ENCODE measurements around the gene TGDS. TPM values are rescaled to one million over a fixed set of nuclear protein-coding genes. Genes with fewer than 3 reads are reported as not detected.

Gene TGDS
- total and polyA plus RNA-seq, 2 of the 8 experiments (the other 6 are each of a cell fraction or from before 2014, with no cell fraction given): 11.6 to 11.8 TPM

DNA sequence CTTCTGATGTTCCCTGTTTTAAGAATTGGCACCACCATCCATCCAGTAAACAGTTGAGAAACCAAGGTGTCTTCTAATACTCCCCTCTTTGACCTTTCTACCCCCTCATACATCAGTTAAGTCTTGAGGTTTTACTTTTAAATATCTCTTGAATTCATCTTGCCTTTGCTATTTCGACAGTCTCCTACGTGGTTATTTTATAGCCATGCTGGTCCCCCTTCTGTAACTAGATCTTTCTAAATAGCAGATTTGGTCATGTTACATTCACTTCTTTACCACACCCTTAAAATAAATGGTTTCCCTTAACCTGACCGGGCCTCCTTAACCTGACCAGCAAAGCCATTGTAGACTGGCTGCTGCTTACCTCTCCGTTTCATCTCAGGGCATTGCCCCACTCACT is 11.1 kb upstream of the TGDS start (continued):
- TF ChIP-seq, protein P1, sequence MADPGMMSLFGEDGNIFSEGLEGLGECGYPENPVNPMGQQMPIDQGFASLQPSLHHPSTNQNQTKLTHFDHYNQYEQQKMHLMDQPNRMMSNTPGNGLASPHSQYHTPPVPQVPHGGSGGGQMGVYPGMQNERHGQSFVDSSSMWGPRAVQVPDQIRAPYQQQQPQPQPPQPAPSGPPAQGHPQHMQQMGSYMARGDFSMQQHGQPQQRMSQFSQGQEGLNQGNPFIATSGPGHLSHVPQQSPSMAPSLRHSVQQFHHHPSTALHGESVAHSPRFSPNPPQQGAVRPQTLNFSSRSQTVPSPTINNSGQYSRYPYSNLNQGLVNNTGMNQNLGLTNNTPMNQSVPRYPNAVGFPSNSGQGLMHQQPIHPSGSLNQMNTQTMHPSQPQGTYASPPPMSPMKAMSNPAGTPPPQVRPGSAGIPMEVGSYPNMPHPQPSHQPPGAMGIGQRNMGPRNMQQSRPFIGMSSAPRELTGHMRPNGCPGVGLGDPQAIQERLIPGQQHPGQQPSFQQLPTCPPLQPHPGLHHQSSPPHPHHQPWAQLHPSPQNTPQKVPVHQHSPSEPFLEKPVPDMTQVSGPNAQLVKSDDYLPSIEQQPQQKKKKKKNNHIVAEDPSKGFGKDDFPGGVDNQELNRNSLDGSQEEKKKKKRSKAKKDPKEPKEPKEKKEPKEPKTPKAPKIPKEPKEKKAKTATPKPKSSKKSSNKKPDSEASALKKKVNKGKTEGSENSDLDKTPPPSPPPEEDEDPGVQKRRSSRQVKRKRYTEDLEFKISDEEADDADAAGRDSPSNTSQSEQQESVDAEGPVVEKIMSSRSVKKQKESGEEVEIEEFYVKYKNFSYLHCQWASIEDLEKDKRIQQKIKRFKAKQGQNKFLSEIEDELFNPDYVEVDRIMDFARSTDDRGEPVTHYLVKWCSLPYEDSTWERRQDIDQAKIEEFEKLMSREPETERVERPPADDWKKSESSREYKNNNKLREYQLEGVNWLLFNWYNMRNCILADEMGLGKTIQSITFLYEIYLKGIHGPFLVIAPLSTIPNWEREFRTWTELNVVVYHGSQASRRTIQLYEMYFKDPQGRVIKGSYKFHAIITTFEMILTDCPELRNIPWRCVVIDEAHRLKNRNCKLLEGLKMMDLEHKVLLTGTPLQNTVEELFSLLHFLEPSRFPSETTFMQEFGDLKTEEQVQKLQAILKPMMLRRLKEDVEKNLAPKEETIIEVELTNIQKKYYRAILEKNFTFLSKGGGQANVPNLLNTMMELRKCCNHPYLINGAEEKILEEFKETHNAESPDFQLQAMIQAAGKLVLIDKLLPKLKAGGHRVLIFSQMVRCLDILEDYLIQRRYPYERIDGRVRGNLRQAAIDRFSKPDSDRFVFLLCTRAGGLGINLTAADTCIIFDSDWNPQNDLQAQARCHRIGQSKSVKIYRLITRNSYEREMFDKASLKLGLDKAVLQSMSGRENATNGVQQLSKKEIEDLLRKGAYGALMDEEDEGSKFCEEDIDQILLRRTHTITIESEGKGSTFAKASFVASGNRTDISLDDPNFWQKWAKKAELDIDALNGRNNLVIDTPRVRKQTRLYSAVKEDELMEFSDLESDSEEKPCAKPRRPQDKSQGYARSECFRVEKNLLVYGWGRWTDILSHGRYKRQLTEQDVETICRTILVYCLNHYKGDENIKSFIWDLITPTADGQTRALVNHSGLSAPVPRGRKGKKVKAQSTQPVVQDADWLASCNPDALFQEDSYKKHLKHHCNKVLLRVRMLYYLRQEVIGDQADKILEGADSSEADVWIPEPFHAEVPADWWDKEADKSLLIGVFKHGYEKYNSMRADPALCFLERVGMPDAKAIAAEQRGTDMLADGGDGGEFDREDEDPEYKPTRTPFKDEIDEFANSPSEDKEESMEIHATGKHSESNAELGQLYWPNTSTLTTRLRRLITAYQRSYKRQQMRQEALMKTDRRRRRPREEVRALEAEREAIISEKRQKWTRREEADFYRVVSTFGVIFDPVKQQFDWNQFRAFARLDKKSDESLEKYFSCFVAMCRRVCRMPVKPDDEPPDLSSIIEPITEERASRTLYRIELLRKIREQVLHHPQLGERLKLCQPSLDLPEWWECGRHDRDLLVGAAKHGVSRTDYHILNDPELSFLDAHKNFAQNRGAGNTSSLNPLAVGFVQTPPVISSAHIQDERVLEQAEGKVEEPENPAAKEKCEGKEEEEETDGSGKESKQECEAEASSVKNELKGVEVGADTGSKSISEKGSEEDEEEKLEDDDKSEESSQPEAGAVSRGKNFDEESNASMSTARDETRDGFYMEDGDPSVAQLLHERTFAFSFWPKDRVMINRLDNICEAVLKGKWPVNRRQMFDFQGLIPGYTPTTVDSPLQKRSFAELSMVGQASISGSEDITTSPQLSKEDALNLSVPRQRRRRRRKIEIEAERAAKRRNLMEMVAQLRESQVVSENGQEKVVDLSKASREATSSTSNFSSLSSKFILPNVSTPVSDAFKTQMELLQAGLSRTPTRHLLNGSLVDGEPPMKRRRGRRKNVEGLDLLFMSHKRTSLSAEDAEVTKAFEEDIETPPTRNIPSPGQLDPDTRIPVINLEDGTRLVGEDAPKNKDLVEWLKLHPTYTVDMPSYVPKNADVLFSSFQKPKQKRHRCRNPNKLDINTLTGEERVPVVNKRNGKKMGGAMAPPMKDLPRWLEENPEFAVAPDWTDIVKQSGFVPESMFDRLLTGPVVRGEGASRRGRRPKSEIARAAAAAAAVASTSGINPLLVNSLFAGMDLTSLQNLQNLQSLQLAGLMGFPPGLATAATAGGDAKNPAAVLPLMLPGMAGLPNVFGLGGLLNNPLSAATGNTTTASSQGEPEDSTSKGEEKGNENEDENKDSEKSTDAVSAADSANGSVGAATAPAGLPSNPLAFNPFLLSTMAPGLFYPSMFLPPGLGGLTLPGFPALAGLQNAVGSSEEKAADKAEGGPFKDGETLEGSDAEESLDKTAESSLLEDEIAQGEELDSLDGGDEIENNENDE (IDR thresholded peaks at IDR 0.05; ENCODE audit: insufficient replicate concordance, low read length): no peak
- TF ChIP-seq RBBP5 (IDR thresholded peaks at IDR 0.05; ENCODE audit: borderline replicate concordance, low read depth, low read length) (no peak), TAF7 (optimal IDR thresholded peaks at IDR 0.05; ENCODE audit: borderline replicate concordance, low read depth, low read length) (no peak), PHF8 (conservative IDR thresholded peaks at IDR 0.05; ENCODE audit: low read depth, low read length) (no peak), SRF (IDR thresholded peaks at IDR 0.05; ENCODE audit: low read depth, low read length) (no peak)
- TF ChIP-seq, protein P2, sequence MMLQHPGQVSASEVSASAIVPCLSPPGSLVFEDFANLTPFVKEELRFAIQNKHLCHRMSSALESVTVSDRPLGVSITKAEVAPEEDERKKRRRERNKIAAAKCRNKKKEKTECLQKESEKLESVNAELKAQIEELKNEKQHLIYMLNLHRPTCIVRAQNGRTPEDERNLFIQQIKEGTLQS (IDR thresholded peaks at IDR 0.05; ENCODE audit: insufficient read depth, low read depth, low read length): no peak
- TF ChIP-seq, protein P3, sequence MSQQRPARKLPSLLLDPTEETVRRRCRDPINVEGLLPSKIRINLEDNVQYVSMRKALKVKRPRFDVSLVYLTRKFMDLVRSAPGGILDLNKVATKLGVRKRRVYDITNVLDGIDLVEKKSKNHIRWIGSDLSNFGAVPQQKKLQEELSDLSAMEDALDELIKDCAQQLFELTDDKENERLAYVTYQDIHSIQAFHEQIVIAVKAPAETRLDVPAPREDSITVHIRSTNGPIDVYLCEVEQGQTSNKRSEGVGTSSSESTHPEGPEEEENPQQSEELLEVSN (IDR thresholded peaks at IDR 0.05): no peak

Measured in H1 (cell line).